T follicular helper cell (primary cell): ENCODE data around the gene DDX1.

Experiments used
- DNase-seq: peaks from one replicate; pipeline ENCODE4 v3.0.0-alpha.2; 2020; ENCODE audit warnings: low read depth

DDX1 gene

GRCh38 chr2:15646661-15647060 lies 55.0 kb downstream of the DDX1 start:
- DNase-seq: no peak

- DNase-seq: no peak
Measured at GRCh38 chr2:15647622-15648590, 56.2 kb downstream of the DDX1 start.

GRCh38 chr2:15648593-15649525 lies 57.2 kb downstream of the DDX1 start:
- no peak for DNase-seq

- no peak for DNase-seq
Measured at GRCh38 chr2:15649561-15650255, 58.0 kb downstream of the DDX1 start.

GRCh38 chr2:15650616-15651366 lies 59.1 kb downstream of the DDX1 start:
- no peak for DNase-seq

- DNase-seq: no peak
Measured at GRCh38 chr2:15651367-15651727, 59.7 kb downstream of the DDX1 start.

- no peak for DNase-seq
Measured at GRCh38 chr2:15652252-15652651, 60.6 kb downstream of the DDX1 start.

GRCh38 chr2:15652801-15653200 lies 61.1 kb downstream of the DDX1 start:
- no peak for DNase-seq

- DNase-seq: no peak
Measured at GRCh38 chr2:15653806-15654726, 62.4 kb downstream of the DDX1 start.

GRCh38 chr2:15654727-15655073 lies 63.0 kb downstream of the DDX1 start:
- DNase-seq: no peak

- DNase-seq: no peak
Measured at GRCh38 chr2:15655123-15655887, 63.6 kb downstream of the DDX1 start.

GRCh38 chr2:15656090-15656489 lies 64.4 kb downstream of the DDX1 start:
- DNase-seq: no peak

- DNase-seq: no peak
Measured at GRCh38 chr2:15657759-15658158, 66.1 kb downstream of the DDX1 start.

- DNase-seq: no peak
Measured at GRCh38 chr2:15658911-15659310, 67.2 kb downstream of the DDX1 start.

- no peak for DNase-seq
Measured at GRCh38 chr2:15660491-15661294, 69.0 kb downstream of the DDX1 start.

GRCh38 chr2:15661295-15661569 lies 69.6 kb downstream of the DDX1 start:
- DNase-seq: no peak

GRCh38 chr2:15662026-15662425 lies 70.4 kb downstream of the DDX1 start:
- DNase-seq: no peak

GRCh38 chr2:15662579-15662978 lies 70.9 kb downstream of the DDX1 start:
- no peak for DNase-seq

- no peak for DNase-seq
Measured at GRCh38 chr2:15663802-15664201, 72.1 kb downstream of the DDX1 start.
